Smooth muscle cell of the brain vasculature (primary cell): ENCODE results near the gene CNN1.

Experiments used
- DNase-seq: peaks from one replicate; pipeline ENCODE4 v3.0.0-alpha.2; 2012; ENCODE audit warnings: low read depth, low spot score

The CNN1 gene

DNA sequence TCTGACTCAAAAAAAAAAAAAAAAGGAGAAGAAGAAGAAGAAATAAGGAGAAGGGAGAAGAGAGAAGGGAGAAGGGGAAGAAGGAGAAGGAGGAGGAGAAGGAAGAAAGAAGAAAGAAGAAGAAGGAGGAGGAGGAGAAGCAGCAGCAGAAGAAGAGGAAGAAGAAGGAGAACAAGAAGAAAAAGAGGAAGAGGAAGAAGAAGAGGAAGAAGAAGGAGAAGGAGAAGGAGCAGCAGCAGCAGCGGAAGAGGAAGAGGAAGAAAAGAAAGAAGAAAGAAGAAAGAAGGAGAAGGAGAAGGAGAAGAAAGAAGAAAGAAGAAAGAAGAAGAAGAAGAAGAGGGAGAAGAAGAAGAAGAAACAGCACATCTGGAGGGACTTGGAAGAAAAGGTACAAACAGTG lies 4.1 kb upstream of the CNN1 start:
- DNase-seq: no peak

DNA sequence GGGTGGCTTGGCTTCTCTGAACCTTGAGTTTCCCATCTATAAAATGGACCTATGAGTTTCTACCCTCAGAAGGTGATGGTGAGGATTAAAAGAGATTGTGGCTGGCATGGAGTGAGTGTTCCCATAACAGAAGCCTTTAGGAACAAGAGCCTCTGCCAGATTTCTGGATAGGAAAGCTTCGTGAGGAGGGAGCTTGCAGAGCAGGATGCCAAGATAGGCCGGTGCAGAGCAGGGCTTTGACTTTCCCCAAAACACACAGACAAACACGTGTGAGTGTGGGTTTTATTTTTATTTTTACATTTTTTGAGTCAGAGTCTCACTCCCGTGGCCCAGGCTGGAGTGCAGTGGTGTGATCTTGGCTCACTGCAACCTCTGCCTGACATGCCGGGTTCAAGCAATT lies 3.7 kb upstream of the CNN1 start:
- no peak for DNase-seq

DNA sequence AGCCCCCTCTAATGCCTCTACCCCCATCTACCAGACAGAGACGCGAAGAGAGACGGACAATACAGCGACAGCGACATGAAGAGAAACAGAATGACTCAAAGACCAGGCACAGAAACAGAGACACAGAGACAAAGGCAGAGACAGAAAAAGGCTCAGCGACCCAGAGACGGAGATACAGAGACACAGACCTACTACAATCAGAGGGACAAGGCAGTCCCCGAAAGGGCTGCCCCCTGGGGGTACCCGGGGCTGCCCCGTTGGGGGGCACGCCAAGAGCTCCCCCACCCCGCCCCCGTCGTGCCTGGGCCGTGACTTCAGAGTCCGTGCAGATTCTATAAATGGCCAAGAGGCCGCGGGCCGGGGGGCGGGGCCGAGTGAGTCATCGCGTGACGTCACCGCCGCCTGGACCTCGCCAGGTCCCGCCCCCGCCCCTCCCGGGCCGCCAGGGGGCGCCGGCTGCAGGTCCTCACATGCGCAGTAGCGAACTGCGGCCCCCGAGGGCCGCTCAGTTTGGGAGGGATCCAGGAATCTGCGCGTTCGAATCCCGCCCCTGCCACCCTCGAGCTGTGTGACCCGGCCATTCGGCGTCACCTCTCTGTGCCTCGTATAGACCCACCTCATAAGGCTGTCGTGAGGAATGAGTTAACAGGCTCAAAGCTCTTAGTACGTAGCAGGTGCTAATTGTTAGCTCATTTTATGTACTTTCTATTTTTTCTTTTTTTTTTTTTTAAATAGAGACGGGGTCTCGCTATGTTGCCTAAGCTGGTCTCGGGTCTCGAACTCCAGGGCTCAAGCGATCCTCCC lies 2.7 kb upstream of the CNN1 start:
- DNase-seq: peak; percentile 68

DNA sequence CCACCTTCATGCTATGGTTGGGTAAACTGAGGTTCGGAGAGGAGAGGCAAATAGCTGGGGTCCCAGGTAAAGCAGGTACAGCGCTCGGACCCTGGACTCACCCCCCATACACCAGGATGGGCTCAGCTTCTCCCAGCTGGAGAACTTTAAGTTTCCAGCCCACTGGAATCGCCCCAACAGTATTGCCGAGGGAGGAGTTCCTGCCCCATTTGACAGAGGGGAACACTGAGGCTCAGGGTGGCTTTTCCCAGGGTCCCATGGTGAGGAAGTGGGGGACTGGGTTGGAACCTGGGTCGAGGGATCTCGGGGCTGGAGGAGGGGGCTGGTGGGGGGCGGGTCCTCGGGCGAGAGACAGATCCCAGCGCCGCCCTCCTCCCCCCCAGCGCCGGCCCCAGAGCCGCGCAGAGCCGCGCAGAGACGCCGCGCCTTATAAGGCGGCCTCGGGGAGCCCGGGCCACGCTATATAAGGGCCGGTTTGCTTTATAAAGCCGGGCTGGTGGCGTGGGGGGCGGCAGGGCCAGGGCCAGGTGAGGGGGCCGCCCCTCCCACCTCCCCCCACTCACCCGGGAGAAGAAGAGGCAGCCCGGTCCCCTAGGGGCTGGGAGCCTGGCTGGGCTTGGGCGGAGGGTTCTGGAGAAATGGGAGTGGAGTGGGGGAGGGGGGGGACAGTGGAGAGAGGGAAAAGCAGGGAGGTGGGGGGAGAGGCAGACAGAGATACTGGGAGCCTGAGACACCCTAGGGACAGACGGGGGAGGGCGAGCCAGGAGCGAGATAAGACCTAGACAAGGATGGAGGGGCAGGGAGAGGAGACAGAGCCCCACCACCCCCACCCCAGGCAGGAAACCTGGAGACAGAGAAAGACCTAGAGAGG lies 1.1 kb downstream of the CNN1 start:
- DNase-seq: no peak

DNA sequence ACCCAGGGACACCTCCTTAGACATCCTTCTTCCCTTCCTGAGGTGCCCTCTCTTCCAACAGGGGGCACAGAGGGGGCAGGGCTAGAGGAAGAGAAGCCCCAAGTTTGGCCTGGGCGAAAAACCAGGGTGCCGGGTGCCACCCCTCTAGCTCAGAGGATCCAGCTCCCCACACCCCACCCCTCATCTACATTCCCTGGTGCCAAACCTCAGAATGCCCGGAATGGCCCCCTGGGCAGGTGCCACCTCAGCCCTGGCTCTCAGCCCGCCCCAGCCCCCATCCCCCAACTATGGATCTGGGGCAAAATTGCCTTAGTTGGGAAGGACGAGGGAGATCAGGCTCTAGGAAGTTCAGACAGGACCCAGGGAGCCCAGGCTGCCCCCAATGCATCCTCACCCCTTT lies 2.0 kb downstream of the CNN1 start:
- no peak for DNase-seq

DNA sequence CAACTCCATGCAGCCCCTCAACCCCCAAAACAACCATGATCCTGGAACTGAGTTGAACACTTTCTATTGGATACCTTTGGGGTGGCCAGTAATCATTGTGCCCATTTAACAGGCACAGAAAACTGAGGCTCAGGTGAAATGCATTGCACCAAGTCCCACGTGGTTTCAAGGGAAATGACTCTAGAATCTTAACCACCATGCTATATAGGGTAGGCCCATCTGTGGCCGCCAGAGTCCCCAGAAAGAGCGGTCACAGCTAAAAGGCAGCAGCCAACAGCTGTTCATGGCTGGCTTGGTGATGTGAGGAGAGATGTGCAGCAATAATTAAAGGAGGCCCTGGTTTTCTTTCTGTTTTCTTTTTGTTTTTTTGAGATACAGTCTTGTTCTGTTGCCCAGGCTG lies 2.6 kb downstream of the CNN1 start:
- no peak for DNase-seq

DNA sequence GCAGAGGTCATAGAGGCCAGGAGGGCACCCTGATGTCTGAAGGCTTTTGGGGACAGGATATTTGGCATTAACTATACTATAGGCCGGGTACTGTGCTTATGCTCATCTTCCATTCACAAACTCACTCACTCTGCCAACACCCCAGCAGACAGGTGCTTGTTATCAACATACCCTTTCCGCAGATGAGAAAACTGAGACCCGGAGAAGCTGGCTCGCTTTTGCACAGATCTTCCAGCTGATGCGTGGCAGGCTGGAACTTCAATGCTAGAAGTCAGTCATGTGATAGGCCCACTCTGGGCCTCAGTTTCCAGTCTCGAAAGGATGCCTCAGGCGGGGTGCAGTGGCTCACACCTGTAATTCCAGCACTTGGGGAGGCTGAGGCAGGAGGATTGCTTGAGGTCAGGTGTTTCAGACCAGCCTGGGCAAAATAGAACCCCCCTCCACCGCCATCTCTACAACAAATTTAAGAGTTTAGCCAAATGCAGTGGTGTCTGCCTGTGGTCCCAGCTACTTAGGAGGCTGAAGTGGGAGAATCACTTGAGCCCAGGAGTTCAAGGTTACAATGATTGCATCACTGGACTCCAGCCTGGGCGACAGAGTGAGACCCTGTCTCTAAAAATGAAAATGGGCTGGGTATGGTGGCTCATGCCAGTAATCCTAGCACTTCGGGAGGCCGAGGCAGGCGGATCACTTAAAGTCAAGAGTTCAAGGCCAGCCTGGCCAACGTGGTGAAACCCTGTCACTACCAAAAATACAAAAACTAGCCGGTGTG lies 9.5 kb downstream of the CNN1 start:
- DNase-seq: no peak

DNA sequence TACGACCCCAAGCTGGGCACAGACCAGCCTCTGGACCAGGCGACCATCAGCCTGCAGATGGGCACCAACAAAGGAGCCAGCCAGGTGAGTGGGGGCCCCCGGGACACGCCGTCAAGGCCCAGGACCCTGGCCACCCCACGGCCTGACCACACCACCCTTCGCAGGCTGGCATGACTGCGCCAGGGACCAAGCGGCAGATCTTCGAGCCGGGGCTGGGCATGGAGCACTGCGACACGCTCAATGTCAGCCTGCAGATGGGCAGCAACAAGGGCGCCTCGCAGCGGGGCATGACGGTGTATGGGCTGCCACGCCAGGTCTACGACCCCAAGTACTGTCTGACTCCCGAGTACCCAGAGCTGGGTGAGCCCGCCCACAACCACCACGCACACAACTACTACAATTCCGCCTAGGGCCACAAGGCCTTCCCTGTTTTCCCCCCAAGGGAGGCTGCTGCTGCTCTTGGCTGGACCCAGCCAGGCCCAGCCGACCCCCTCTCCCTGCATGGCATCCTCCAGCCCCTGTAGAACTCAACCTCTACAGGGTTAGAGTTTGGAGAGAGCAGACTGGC lies 10.8 kb downstream of the CNN1 start:
- no peak for DNase-seq

DNA sequence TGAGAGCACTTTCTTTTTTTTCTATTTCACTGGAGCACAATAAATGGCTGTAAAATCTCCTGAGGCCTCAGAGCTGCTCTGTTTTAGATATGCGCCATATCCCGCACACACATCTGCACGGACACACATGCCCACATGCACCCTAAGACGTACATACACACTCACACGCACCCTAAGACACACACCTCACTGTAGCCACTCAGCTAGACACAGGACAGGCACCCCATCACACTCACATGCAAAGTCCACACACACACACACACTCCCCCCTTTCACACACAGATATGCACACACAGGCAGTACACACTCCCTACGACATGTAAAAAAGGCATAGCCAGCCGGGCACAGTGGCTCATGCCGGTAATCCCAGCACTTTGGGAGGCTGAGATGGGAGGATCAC lies 11.6 kb downstream of the CNN1 start:
- no peak for DNase-seq

DNA sequence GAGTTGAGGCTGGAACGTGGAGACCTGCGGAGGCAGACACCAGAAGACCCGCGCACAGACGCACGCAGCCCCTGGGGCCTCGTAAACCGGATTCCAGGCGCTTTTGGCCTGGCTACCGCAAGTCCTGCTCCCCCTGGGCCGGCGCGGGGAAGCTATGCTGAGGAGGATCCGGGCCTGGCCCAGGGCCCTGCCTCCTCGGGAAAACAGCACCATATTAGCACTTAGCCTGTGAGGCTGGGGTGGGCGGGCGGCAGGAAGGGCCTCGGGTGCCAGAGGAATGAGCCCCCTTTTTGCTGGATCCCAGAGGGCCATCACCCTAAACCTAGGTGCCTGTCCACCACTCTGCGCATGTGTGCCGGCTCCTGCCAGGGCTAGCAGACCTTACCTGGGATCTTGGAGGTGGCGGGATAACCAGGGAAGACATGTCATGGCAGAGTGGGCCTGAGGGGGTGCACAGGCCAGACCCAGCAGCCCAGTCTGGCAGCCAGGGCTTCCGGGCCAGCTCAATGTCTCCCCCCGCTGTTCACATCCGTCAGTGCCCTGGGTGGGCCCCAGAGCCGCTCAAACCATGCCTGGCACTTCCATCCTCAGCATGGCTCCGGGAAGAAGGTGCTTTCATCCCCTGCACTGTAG lies 13.1 kb downstream of the CNN1 start:
- no peak for DNase-seq

DNA sequence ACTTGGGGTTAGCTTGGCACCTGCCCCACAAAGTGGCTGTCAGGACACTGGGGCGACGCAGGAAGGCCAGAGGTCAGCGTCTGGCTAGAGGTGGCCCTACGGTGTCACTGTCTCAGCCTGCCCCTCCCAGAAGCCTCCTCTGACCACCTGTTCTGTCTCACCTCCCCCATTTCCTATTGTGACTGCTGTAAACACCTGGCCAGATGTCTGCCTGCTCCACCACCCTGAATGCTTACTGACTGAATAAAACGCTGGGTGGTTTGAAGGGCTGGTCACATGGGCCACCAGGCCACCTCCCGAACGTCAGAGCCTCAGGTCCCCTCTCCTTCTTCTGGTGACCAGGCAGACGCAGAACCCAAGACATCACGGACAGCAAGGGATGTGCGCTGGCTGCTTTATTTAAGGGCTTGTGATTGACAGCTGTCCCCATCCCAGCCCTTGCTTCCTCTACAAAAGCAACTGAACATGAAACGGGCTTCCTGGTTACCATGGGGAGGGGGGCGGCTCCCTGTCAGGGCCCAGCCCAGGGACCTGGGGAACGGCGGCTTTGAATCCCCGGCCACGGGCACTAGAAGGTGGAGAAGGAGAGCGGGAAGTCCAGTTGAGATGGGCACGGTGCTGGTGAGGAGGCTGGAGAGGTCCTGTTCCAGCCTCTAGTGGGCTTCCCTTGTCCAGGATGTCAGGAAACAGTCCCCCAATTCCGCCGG lies 14.2 kb downstream of the CNN1 start:
- no peak for DNase-seq

DNA sequence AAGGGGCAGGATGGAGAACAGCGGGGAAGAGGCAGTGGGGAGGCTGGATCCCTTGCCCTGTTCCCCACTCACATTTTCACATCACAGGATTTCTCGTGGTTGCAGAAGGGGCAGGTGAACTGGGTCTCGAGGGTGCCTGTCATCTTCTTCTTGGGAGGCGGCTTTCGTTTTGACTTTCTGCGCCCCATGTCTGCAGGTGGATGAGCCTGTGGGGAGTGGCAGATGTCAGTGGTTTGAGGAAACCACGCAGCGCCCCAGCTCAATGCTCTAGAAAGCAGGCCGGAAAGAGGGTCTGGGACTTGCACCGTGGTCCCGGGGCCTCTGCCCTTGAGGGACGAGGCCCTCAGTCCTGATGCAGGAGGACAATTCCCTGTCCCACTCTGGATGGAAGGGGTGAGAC lies 15.5 kb downstream of the CNN1 start:
- DNase-seq: no peak

DNA sequence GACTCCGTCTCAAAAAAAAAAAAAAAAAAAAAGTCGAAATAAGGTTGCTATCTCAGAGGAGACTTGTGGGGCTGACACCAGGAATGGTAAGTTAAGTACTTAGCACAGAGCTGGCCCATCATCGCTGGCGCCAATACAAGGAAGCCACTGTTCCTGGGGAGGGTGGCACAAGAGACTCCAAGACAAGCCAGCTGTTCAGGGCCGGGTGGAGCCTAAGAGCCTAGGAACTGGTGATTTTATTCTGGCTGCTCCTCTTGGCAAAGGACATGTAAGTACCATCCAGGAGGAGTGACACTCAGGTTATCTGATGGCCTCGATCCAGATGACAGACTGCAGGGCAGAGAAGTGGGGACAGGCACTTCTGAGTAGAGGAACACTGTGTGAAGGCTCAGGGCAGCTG lies 16.6 kb downstream of the CNN1 start:
- no peak for DNase-seq

DNA sequence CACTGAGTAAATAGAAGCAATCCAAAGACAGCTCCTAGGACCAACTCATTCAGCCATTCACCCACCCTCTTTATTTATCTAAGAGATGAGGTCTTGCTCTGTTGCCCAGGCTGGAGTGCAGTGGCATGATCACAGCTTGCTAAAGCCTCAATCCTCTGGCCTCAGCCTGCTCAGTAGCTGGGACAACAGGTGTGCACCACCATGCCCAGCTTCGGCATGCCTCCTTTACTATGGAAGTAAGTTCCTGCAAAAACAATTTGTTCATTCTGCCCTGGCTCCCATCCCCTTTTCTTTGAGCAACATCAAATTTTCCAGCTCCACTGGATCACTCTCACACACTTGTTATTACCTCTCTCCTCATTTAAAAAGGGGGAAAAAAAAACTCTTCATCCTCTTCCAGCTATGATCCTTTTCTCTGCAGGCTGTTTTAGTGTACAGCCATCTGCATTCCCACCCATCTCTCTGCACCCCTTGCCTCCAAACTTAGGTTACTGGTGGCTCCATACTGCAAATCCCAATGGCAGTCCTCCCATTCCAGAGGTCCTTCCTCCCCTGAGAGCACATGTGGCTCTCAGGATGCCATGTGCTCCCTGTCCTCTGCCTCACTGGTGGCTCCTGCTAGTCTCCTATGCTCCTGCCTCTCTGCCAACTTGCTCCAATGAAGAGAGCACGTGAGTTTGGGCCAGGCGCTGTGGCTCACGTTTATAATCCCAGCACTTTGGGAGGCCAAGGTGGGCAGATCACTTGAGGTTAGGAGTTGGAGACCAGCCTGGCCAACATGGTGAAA lies 18.2 kb downstream of the CNN1 start:
- DNase-seq: no peak

DNA sequence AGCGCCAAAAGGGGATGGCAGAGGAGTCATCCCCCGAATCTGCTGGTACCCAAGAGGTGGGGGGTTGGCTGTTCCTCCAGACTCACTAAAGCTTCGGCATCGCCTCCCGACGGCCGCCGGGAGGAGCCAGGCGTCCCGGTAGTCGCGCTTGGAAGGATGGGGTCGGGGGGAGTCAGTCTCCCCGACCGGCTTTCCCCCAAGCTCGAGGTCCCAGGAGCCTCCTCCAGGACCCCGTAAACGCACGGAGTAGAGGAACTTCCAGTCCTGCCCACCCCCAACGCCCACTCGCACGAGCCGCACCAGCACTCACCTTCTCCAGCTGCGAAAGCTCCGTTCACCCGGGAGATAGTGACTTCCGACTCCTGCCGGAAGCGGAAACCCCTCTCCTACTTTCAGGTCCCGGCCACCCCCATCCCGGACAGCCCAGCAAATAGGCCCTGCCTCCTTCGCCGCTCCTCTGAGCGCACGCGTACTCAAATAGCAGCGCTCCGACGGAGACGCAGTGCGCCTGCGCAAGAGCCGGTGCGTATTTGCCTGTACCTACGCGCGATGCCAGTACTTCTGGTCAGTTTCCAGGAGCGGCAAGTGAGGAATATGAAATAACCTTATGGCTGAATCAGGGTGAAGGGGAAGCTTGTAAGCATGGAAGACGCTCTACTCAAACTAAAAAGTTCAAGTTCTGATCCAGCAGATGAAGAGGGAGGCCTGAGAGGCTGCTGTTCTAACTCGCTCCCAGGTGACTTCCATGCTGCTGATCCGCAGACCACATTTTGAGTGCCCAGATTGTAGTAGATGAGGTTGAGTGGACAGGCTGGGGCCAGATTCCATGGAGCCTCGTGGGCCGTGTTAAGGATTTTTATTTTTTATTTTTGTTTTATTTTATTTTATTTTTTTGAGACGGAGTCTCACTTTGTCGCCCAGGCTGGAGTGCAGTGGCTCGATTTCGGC lies 20.5 kb downstream of the CNN1 start, which contains the start of gene ELOF1:
ELOF1 (minus strand) TSS at position 350 of the 948 bp plus-strand sequence. CDS start 4,883 bp downstream, outside the sequence.
- DNase-seq: peak; percentile 97

DNA sequence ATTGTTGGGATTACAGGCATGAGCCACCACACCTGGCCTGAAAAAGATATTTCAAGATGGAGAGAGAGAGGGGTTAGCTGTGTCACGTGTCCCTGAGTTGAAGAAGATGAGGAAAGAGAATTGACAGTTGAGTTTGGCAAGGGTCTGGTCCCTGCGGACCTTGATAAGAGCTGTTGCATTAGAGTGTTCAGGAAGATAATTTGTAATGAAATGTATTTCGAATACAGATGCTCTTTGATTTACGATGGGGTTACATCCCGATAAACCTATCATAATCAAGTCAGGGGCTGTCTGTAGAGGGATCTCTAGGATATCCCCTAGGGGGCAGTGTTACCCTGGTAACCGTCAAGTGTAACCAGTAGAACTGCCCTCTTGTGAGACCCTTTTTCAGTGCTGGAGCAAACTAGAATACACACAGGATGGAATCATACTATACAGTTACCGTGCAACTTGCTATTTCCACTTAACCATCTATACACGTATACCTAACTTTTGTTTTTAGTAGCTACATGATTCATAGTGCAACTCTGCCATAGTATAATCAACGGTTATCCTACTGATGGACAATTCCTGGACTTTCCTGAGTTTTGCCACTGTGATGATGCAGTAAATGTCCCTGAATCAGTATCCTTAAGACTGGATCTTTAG lies 21.9 kb downstream of the CNN1 start:
- no peak for DNase-seq

DNA sequence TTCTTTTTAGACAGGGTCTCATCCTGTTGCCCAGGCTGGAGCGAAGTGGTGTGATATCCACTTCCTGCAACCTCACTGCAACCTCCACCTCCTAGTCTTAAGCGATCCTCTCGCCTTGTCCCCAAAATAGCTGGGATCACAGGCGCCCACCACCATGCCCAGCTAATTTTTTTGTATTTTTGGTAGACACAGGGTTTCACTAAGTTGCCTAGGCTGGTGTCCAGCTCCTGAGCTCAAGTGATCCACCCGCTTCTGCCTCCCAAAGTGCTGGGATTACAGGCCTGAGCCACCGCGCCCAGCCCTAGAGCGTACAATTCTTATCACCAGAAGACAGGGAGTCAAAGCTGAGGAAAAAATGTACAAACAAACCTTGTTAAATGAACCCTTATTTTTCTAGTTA lies 24.9 kb downstream of the CNN1 start:
- DNase-seq: no peak
